ENCODE measurements around the gene MAP1A.

The MAP1A gene

GRCh38 chr15:43511012-43511885 is 6.2 kb upstream of the MAP1A start:
- peak; percentile 14 for DNase-seq

GRCh38 chr15:43513550-43513949 is 3.9 kb upstream of the MAP1A start:
- no peak for DNase-seq

GRCh38 chr15:43514241-43515057 is 3.0 kb upstream of the MAP1A start:
- no peak for DNase-seq

GRCh38 chr15:43515741-43516140 is 1.7 kb upstream of the MAP1A start:
- DNase-seq: no peak

GRCh38 chr15:43516185-43516584 is 1.2 kb upstream of the MAP1A start:
- DNase-seq: no peak

- DNase-seq: no peak
Measured at GRCh38 chr15:43516801-43517353, 531 bp upstream of the MAP1A start.

- DNase-seq: peak; percentile 10
Measured at GRCh38 chr15:43518197-43518761, 871 bp downstream of the MAP1A start.

- DNase-seq: no peak
Measured at GRCh38 chr15:43519196-43519595, 1.8 kb downstream of the MAP1A start.

GRCh38 chr15:43520138-43520537 is 2.7 kb downstream of the MAP1A start:
- DNase-seq: no peak

- no peak for DNase-seq
Measured at GRCh38 chr15:43521419-43521818, 4.0 kb downstream of the MAP1A start.

- no peak for DNase-seq
Measured at GRCh38 chr15:43522247-43522646, 4.8 kb downstream of the MAP1A start.

- DNase-seq: no peak
Measured at GRCh38 chr15:43523646-43524045, 6.2 kb downstream of the MAP1A start.

- DNase-seq: no peak
Measured at GRCh38 chr15:43524254-43524845, 6.9 kb downstream of the MAP1A start.

GRCh38 chr15:43525131-43525530 is 7.7 kb downstream of the MAP1A start:
- no peak for DNase-seq

GRCh38 chr15:43526261-43526930 is 9.0 kb downstream of the MAP1A start:
- DNase-seq: no peak

GRCh38 chr15:43527016-43527801 is 9.8 kb downstream of the MAP1A start:
- DNase-seq: no peak

- no peak for DNase-seq
Measured at GRCh38 chr15:43527802-43528541, 10.6 kb downstream of the MAP1A start.

- DNase-seq: no peak
Measured at GRCh38 chr15:43528542-43529007, 11.2 kb downstream of the MAP1A start.

- no peak for DNase-seq
Measured at GRCh38 chr15:43529141-43529540, 11.7 kb downstream of the MAP1A start.

GRCh38 chr15:43529587-43530345 is 12.4 kb downstream of the MAP1A start:
- no peak for DNase-seq

Measured in stimulated activated CD4-positive, alpha-beta T cell treated with anti-CD3 and anti-CD28 coated beads, Interleukin-4, amount 100 ng/mL, for 1 hour (primary cell).